Peyer's patch (tissue), 4 donors: ENCODE results near the gene AP4E1. TPM values are rescaled to one million over a fixed set of nuclear protein-coding genes. Genes with fewer than 3 reads are reported as not detected.
A peak's percentile ranks its signal among the peaks of the same experiment; 100 is the strongest.
"Not testable (repeated sequence)": the region's sequence is repeated elsewhere in the genome, so short reads cannot be mapped to it uniquely, and the experiment has no call there.

Experiments used
- DNase-seq, 3 donors: peaks; one replicate each; pipeline ENCODE4 v3.0.0-alpha.2; 2017 to 2019
- H3K27ac ChIP-seq, 4 donors: fragments of 200-600 bp; sonication (generic); one replicate each; pipeline ENCODE4 v1.5.1; 2016 to 2019
- H3K27me3 ChIP-seq, 2 donors: fragments of 200-600 bp; sonication (generic); one replicate each; pipeline ENCODE4 v1.5.1; 2019
- H3K36me3 ChIP-seq, 3 donors: fragments of 200-600 bp; sonication (generic); one replicate each; pipeline ENCODE4 v1.5.1; 2016 to 2019
- H3K4me1 ChIP-seq, 4 donors: fragments of 200-600 bp; sonication (generic); one replicate each; pipeline ENCODE4 v1.5.1; 2016 to 2019
- H3K4me3 ChIP-seq, 4 donors: fragments of 200-600 bp; sonication (generic); 1 replicate in 3 of 4; 2 replicates in 1 of 4; pipeline ENCODE4 v1.5.1; 2016 to 2019; ENCODE audit warnings: mild to moderate bottlenecking in 1 of 4
- H3K9me3 ChIP-seq, 4 donors: fragments of 200-600 bp; sonication (generic); one replicate each; pipeline ENCODE4 v1.5.1; 2016 to 2019; ENCODE audit warnings: mild to moderate bottlenecking in 1 of 4
- CTCF ChIP-seq, 6 experiments: fragments of 450-650 bp in 4 of 6; fragments of 200-600 bp in 2 of 6; sonication (generic) in 1 of 6; IDR thresholded peaks; one replicate each; pipeline ENCODE4 v1.5.1; 2017 to 2019; ENCODE audit warnings: antibody characterized with exemption in 6 of 6, mild to moderate bottlenecking in 3 of 6, moderate library complexity in 1 of 6
- POLR2A ChIP-seq, 2 donors: fragments of 450-650 bp; IDR thresholded peaks; one replicate each; pipeline ENCODE4 v1.5.1; 2017; ENCODE audit warnings: antibody characterized with exemption in 2 of 2, mild to moderate bottlenecking in 2 of 2, moderate library complexity in 2 of 2
- total RNA-seq, 4 donors: library from RNA; depleted of rRNA; stranded (reverse); fragments of >200 nt; gene quantifications; one replicate each; pipeline ENCODE4 v1.1.0, GENCODE V29; 2016

AP4E1 gene
- total RNA-seq, 4 donors from 2014 or later: 8.3 to 13.7 (median 11.9) TPM

GRCh38 chr15:50916400-50916799, 7.9 kb downstream of the AP4E1 start:
- no peak for DNase-seq
- Histone ChIP-seq H3K4me3 (no peak overlapping the region), H3K27ac (peak overlapping the region in 1 of 4 donors; percentile 11), H3K4me1 (no peaks in the 10 kb centered on the region), H3K9me3 (no peaks in the 10 kb centered on the region), H3K36me3 (peaks cover 0 to 48% (median 0%) of the 10 kb centered on the region in 3 donors), H3K27me3 (no peaks in the 10 kb centered on the region)
- TF ChIP-seq POLR2A (IDR thresholded peaks at IDR 0.05): no peak
- no peak for TF ChIP-seq CTCF (IDR thresholded peaks at IDR 0.05)

- H3K36me3 ChIP-seq: peaks cover 0 to 30% (median 0%) of the 10 kb centered on the region in 3 donors
- H3K27ac ChIP-seq, H3K4me1 ChIP-seq, H3K27me3 ChIP-seq, H3K9me3 ChIP-seq, DNase-seq, H3K4me3 ChIP-seq: not testable (repeated sequence)
These were observed 10.9 kb downstream of the AP4E1 start for GRCh38 chr15:50919359-50919758.

- no peak for DNase-seq
- H3K4me3 ChIP-seq: no peak overlapping the region
- peaks cover 0 to 57% (median 0%) of the 10 kb centered on the region in 3 donors for H3K36me3 ChIP-seq
- no peaks in the 10 kb centered on the region for H3K4me1 ChIP-seq
- H3K27me3 ChIP-seq: no peaks in the 10 kb centered on the region
- H3K27ac ChIP-seq: no peak overlapping the region
- no peak for TF ChIP-seq POLR2A (IDR thresholded peaks at IDR 0.05)
- no peak for TF ChIP-seq CTCF (IDR thresholded peaks at IDR 0.05)
- H3K9me3 ChIP-seq: no peaks in the 10 kb centered on the region
These were observed 16.8 kb downstream of the AP4E1 start for GRCh38 chr15:50925281-50925680.

- Histone ChIP-seq H3K27me3 (no peaks in the 10 kb centered on the region), H3K4me3 (no peak overlapping the region), H3K9me3 (no peaks in the 10 kb centered on the region), H3K36me3 (peaks cover 0 to 61% (median 0%) of the 10 kb centered on the region in 3 donors), H3K4me1 (no peaks in the 10 kb centered on the region), H3K27ac (no peak overlapping the region)
- no peak for DNase-seq
- TF ChIP-seq CTCF (IDR thresholded peaks at IDR 0.05): no peak
- no peak for TF ChIP-seq POLR2A (IDR thresholded peaks at IDR 0.05)
These were observed 20.6 kb downstream of the AP4E1 start for GRCh38 chr15:50929062-50929461.

GRCh38 chr15:50930792-50931191, 22.3 kb downstream of the AP4E1 start:
- H3K9me3 ChIP-seq: no peaks in the 10 kb centered on the region
- DNase-seq: no peak
- no peak for TF ChIP-seq CTCF (IDR thresholded peaks at IDR 0.05)
- no peak for TF ChIP-seq POLR2A (IDR thresholded peaks at IDR 0.05)

GRCh38 chr15:50933341-50933740, 24.9 kb downstream of the AP4E1 start:
- TF ChIP-seq POLR2A (IDR thresholded peaks at IDR 0.05): no peak
- Histone ChIP-seq H3K27me3 (no peaks in the 10 kb centered on the region), H3K27ac (no peak overlapping the region), H3K9me3 (no peaks in the 10 kb centered on the region), H3K36me3 (peaks cover 0 to 29% (median 0%) of the 10 kb centered on the region in 3 donors), H3K4me3 (no peak overlapping the region), H3K4me1 (no peaks in the 10 kb centered on the region)
- DNase-seq: no peak

More at GRCh38 chr15:50930792-50931191, 22.3 kb downstream of the AP4E1 start:
- Histone ChIP-seq H3K4me3 (no peak overlapping the region), H3K27me3 (no peaks in the 10 kb centered on the region), H3K36me3 (peaks cover 0 to 49% (median 0%) of the 10 kb centered on the region in 3 donors), H3K27ac (no peak overlapping the region), H3K4me1 (no peaks in the 10 kb centered on the region)

- no peak overlapping the region for H3K27ac ChIP-seq
- no peaks in the 10 kb centered on the region for H3K4me1 ChIP-seq
- H3K9me3 ChIP-seq: no peaks in the 10 kb centered on the region
- no peak for DNase-seq
- H3K4me3 ChIP-seq: no peak overlapping the region
- peaks cover 0 to 23% (median 0%) of the 10 kb centered on the region in 3 donors for H3K36me3 ChIP-seq
- no peak for TF ChIP-seq POLR2A (IDR thresholded peaks at IDR 0.05)
- TF ChIP-seq CTCF (IDR thresholded peaks at IDR 0.05): no peak
- no peaks in the 10 kb centered on the region for H3K27me3 ChIP-seq
These were observed 30.0 kb downstream of the AP4E1 start for GRCh38 chr15:50938525-50938924.
